HepG2 (cell line): ENCODE results near the gene KIF1B. TPM values are rescaled to one million over a fixed set of nuclear protein-coding genes. Genes with fewer than 3 reads are reported as not detected.

ENCODE experiments used
- ASH2L ChIP-seq: fragments of 300-600, 200-600 bp; sonication (generic); IDR thresholded peaks from 2 replicates; pipeline ENCODE4 v1.7.0; 2017; ENCODE audit warnings: low read depth, mild to moderate bottlenecking, moderate library complexity, mixed read lengths, low read length; ENCODE audit not compliant: insufficient read length
- ELF3 ChIP-seq: IDR thresholded peaks from 2 replicates; pipeline ENCODE4 v1.6.1; 2016; ENCODE audit warnings: missing genetic modification reagents, missing compliant biosample characterization
- GATA4 ChIP-seq: sonication (generic); IDR thresholded peaks from 2 replicates; pipeline ENCODE4 v1.6.1; 2016; ENCODE audit warnings: antibody characterized with exemption, low read depth, borderline replicate concordance
- GTF3A ChIP-seq: sonication (generic); formaldehyde crosslinking; conservative IDR thresholded peaks from 2 replicates; pipeline ENCODE4 v1.4.0; 2020; ENCODE audit warnings: mild to moderate bottlenecking, missing genetic modification reagents
- HDAC1 ChIP-seq: sonication (generic); formaldehyde crosslinking; IDR thresholded peaks from 2 replicates; pipeline ENCODE4 v1.5.1; 2020; ENCODE audit warnings: mild to moderate bottlenecking, missing genetic modification reagents
- IRX3 ChIP-seq: sonication (generic); formaldehyde crosslinking; IDR thresholded peaks from 2 replicates; pipeline ENCODE4 v1.8.1; 2023; ENCODE audit warnings: mild to moderate bottlenecking, low read depth, missing genetic modification reagents, borderline replicate concordance
- MAZ ChIP-seq, 2 experiments: sonication (generic) in 1 of 2; formaldehyde crosslinking in 1 of 2; IDR thresholded peaks; 2 replicates each; pipeline versions ENCODE4 v1.5.0 to v1.6.1; 2012 to 2020; ENCODE audit warnings: low read depth in 2 of 2, mild to moderate bottlenecking in 2 of 2, borderline replicate concordance in 1 of 2, improper control_type of control experiment in 1 of 2, low read length in 1 of 2, missing genetic modification reagents in 1 of 2, moderate library complexity in 1 of 2
- MTF2 ChIP-seq: sonication (generic); formaldehyde crosslinking; IDR thresholded peaks from 2 replicates; pipeline ENCODE4 v1.5.0; 2020; ENCODE audit warnings: missing genetic modification reagents, borderline replicate concordance
- MZF1 ChIP-seq: sonication (generic); formaldehyde crosslinking; IDR thresholded peaks from 2 replicates; pipeline ENCODE4 v1.8.1; 2023; ENCODE audit warnings: mild to moderate bottlenecking, missing genetic modification reagents, borderline replicate concordance
- NCOR1 ChIP-seq: fragments of 200-600 bp; sonication (generic); IDR thresholded peaks from 2 replicates; pipeline ENCODE4 v1.7.0; 2017; ENCODE audit warnings: antibody characterized with exemption, low read length, borderline replicate concordance
- NFATC3 ChIP-seq: sonication (generic); formaldehyde crosslinking; IDR thresholded peaks from 2 replicates; pipeline ENCODE4 v1.5.1; 2020; ENCODE audit warnings: mild to moderate bottlenecking, missing genetic modification reagents
- PAWR ChIP-seq: sonication (generic); formaldehyde crosslinking; IDR thresholded peaks from 2 replicates; pipeline ENCODE4 v1.4.0; 2020; ENCODE audit warnings: missing genetic modification reagents, mild to moderate bottlenecking, borderline replicate concordance
- RAD51 ChIP-seq: fragments of 450-650 bp; IDR thresholded peaks from 2 replicates; pipeline ENCODE4 v1.6.1; 2016; ENCODE audit warnings: borderline replicate concordance
- SMARCE1 ChIP-seq: fragments of 450-650 bp; IDR thresholded peaks from 2 replicates; pipeline ENCODE4 v1.6.1; 2017; ENCODE audit warnings: borderline replicate concordance
- SPEN ChIP-seq: sonication (generic); formaldehyde crosslinking; IDR thresholded peaks from 2 replicates; pipeline ENCODE4 v1.5.1; 2020; ENCODE audit warnings: low read depth, mild to moderate bottlenecking, missing genetic modification reagents
- THYN1 ChIP-seq: sonication (generic); formaldehyde crosslinking; IDR thresholded peaks from 2 replicates; pipeline ENCODE4 v1.8.1; 2023; ENCODE audit warnings: low read depth, mild to moderate bottlenecking, moderate library complexity, missing genetic modification reagents, borderline replicate concordance
- ZBTB21 ChIP-seq: sonication (generic); formaldehyde crosslinking; IDR thresholded peaks from 2 replicates; pipeline ENCODE4 v1.4.0; 2020; ENCODE audit warnings: missing genetic modification reagents
- ZC3H4 ChIP-seq: sonication (generic); formaldehyde crosslinking; IDR thresholded peaks from 2 replicates; pipeline ENCODE4 v1.4.0; 2020; ENCODE audit warnings: missing genetic modification reagents, borderline replicate concordance
- ZNF124 ChIP-seq: sonication (generic); formaldehyde crosslinking; IDR thresholded peaks from 2 replicates; pipeline ENCODE4 v1.4.0; 2020; ENCODE audit warnings: missing genetic modification reagents
- ZNF205 ChIP-seq: IDR thresholded peaks from 2 replicates; pipeline ENCODE4 v1.6.1; 2018; ENCODE audit warnings: missing biosample characterization, missing genetic modification reagents
- ZNF282 ChIP-seq: fragments of 450-650 bp; IDR thresholded peaks from 2 replicates; pipeline ENCODE4 v1.6.1; 2018; ENCODE audit not compliant: partially characterized antibody
- ZNF317 ChIP-seq: sonication (generic); formaldehyde crosslinking; IDR thresholded peaks from 2 replicates; pipeline ENCODE4 v1.5.0; 2020; ENCODE audit warnings: mild to moderate bottlenecking, missing genetic modification reagents
- ZNF567 ChIP-seq: sonication (generic); formaldehyde crosslinking; IDR thresholded peaks from 2 replicates; pipeline ENCODE4 v1.8.1; 2023; ENCODE audit warnings: mild to moderate bottlenecking, missing genetic modification reagents, borderline replicate concordance
- ZSCAN30 ChIP-seq: sonication (generic); formaldehyde crosslinking; IDR thresholded peaks from 2 replicates; pipeline ENCODE4 v1.5.0; 2020; ENCODE audit warnings: mild to moderate bottlenecking, missing genetic modification reagents
- polyA plus RNA-seq, 8 experiments: library from polyadenylated mRNA; depleted of rRNA in 3 of 8; stranded (reverse) in 7 of 8; unstranded in 1 of 8; fragments of >200 nt; fragmentation: Illumina TruSeq in 4 of 8; extraction: Trizol in 4 of 8; gene quantifications; 2 replicates each; pipeline versions ENCODE4 v1.2.1 to v1.2.3, GENCODE V29; 2011 to 2016; ENCODE audit warnings: low read depth in 4 of 8, missing spikeins in 1 of 8, mixed read lengths in 1 of 8; ENCODE audit not compliant: insufficient read depth in 1 of 8
- total RNA-seq, 5 experiments: library from RNA; depleted of rRNA; stranded (reverse); fragments of >200 nt; fragmentation: Illumina TruSeq; extraction: Trizol; gene quantifications; 2 replicates each; pipeline ENCODE4 v1.2.3, GENCODE V29; 2016; ENCODE audit warnings: low read depth in 1 of 5
- TF ChIP-seq, protein P1 (sequence below): IDR thresholded peaks from 2 replicates; pipeline ENCODE4 v1.6.1; 2012; ENCODE audit warnings: inconsistent platforms
- TF ChIP-seq, protein P2 (sequence below): sonication (generic); formaldehyde crosslinking; IDR thresholded peaks from 2 replicates; pipeline ENCODE4 v1.5.0; 2020; ENCODE audit warnings: mild to moderate bottlenecking, missing genetic modification reagents
- TF ChIP-seq, protein P3 (sequence below): sonication (generic); formaldehyde crosslinking; IDR thresholded peaks from 2 replicates; pipeline ENCODE4 v1.4.0; 2020; ENCODE audit warnings: missing genetic modification reagents

KIF1B gene
- total and polyA plus RNA-seq, 2 of the 13 experiments (the other 11 are each of a cell fraction or from before 2014, with no cell fraction given): 26.7 to 32.5 TPM

- TF ChIP-seq GTF3A (CRISPR knock-in tag) (no peak), GATA4 (0 out of 2 replicates have a peak, but pooled peaks have one; percentile 35), THYN1 (CRISPR knock-in tag) (no peak), ZBTB21 (0 out of 2 replicates have a peak, but pooled peaks have one; percentile 11), ZNF567 (CRISPR knock-in tag) (0 out of 2 replicates have a peak, but pooled peaks have one; percentile 8), MAZ (IDR thresholded peaks at IDR 0.05; ENCODE audit: borderline replicate concordance, low read depth, low read length) (no peak), MAZ (CRISPR knock-in tag; IDR thresholded peaks at IDR 0.05; ENCODE audit: low read depth) (no peak), IRX3 (no peak), SMARCE1 (no peak), ZNF317 (CRISPR knock-in tag) (0 out of 2 replicates have a peak, but pooled peaks have one; percentile 50), ZC3H4 (no peak), MTF2 (no peak), SPEN (no peak), ZSCAN30 (0 out of 2 replicates have a peak, but pooled peaks have one; percentile 3), NFATC3 (CRISPR knock-in tag) (no peak), ELF3 (no peak), RAD51 (no peak), MZF1 (CRISPR knock-in tag) (no peak), HDAC1 (CRISPR knock-in tag) (no peak), ZNF205 (CRISPR knock-in tag) (no peak), ASH2L (peak; percentile 50), NCOR1 (no peak), ZNF124 (CRISPR knock-in tag) (no peak), ZNF282 (no peak), PAWR (CRISPR knock-in tag) (no peak)
- TF ChIP-seq, protein P1, sequence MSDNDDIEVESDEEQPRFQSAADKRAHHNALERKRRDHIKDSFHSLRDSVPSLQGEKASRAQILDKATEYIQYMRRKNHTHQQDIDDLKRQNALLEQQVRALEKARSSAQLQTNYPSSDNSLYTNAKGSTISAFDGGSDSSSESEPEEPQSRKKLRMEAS: 0 out of 2 replicates have a peak, but pooled peaks have one; percentile 19
- TF ChIP-seq, protein P2, sequence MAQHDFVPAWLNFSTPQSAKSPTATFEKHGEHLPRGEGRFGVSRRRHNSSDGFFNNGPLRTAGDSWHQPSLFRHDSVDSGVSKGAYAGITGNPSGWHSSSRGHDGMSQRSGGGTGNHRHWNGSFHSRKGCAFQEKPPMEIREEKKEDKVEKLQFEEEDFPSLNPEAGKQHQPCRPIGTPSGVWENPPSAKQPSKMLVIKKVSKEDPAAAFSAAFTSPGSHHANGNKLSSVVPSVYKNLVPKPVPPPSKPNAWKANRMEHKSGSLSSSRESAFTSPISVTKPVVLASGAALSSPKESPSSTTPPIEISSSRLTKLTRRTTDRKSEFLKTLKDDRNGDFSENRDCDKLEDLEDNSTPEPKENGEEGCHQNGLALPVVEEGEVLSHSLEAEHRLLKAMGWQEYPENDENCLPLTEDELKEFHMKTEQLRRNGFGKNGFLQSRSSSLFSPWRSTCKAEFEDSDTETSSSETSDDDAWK (CRISPR knock-in tag): no peak
- TF ChIP-seq, protein P3, sequence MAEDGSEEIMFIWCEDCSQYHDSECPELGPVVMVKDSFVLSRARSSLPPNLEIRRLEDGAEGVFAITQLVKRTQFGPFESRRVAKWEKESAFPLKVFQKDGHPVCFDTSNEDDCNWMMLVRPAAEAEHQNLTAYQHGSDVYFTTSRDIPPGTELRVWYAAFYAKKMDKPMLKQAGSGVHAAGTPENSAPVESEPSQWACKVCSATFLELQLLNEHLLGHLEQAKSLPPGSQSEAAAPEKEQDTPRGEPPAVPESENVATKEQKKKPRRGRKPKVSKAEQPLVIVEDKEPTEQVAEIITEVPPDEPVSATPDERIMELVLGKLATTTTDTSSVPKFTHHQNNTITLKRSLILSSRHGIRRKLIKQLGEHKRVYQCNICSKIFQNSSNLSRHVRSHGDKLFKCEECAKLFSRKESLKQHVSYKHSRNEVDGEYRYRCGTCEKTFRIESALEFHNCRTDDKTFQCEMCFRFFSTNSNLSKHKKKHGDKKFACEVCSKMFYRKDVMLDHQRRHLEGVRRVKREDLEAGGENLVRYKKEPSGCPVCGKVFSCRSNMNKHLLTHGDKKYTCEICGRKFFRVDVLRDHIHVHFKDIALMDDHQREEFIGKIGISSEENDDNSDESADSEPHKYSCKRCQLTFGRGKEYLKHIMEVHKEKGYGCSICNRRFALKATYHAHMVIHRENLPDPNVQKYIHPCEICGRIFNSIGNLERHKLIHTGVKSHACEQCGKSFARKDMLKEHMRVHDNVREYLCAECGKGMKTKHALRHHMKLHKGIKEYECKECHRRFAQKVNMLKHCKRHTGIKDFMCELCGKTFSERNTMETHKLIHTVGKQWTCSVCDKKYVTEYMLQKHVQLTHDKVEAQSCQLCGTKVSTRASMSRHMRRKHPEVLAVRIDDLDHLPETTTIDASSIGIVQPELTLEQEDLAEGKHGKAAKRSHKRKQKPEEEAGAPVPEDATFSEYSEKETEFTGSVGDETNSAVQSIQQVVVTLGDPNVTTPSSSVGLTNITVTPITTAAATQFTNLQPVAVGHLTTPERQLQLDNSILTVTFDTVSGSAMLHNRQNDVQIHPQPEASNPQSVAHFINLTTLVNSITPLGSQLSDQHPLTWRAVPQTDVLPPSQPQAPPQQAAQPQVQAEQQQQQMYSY (CRISPR knock-in tag): no peak
These were observed 41.4 kb upstream of the KIF1B start (continued) for GRCh38 chr1:10168912-10169514.
